Measurements from ENCODE around the gene TMLHE. TPM values are rescaled to one million over a fixed set of nuclear protein-coding genes. Genes with fewer than 3 reads are reported as not detected.
"Not testable (repeated sequence)": the region's sequence is repeated elsewhere in the genome, so short reads cannot be mapped to it uniquely, and the experiment has no call there.

Gene TMLHE
- total and polyA plus RNA-seq, 2 experiments from 2014 or later = 9.6 to 10.1 TPM

- Histone ChIP-seq H3K27ac (ENCODE audit: low read depth) (no peak overlapping the region), H3K79me2 (replicated peaks; ENCODE audit: insufficient read depth) (no peaks in the 10 kb centered on the region), H3K4me1 (ENCODE audit: insufficient read depth) (0 out of 2 replicates have a peak, but pooled peaks cover 5% of the 10 kb centered on the region), H3K4me2 (no peak overlapping the region), H3K36me3 (ENCODE audit: insufficient read depth) (no peaks in the 10 kb centered on the region), H4K20me1 (replicated peaks; ENCODE audit: insufficient read depth) (no peaks in the 10 kb centered on the region), H3K9me2 (ENCODE audit: insufficient read depth) (no peaks in the 10 kb centered on the region), H3K27me3 (ENCODE audit: insufficient read depth) (no peaks in the 10 kb centered on the region), H2AFZ (no peak overlapping the region), H3K4me3 (no peak overlapping the region), H3F3A (replicated peaks; ENCODE audit: low read depth) (no peaks in the 10 kb centered on the region)
- ATAC-seq (no peak), DNase-seq (ENCODE audit: low spot score) (no peak)
- Mint-ChIP-seq H3K9me3 (peaks cover 7% of the 10 kb centered on the region; the same call in 1 of the 3 replicates), H3K4me3 (no peak overlapping the region), H3K27me3 (ENCODE audit: insufficient read depth, low read depth, poor library complexity) (peaks cover 1% of the 10 kb centered on the region), H3K4me1 (peaks cover 14% of the 10 kb centered on the region; the same call in 2 of the 3 replicates), H3K36me3 (ENCODE audit: low read depth) (no peaks in the 10 kb centered on the region), H3K27ac (no peak overlapping the region)
- TF ChIP-seq POLR2AphosphoS5 (IDR thresholded peaks at IDR 0.05; ENCODE audit: low read depth) (no peak), EZH2 (IDR thresholded peaks at IDR 0.05; ENCODE audit: low read depth, unreplicated experiment) (no peak), CREB1 (CRISPR knock-in tag; IDR thresholded peaks at IDR 0.05; ENCODE audit: low read depth) (no peak), STAT1 (IDR thresholded peaks at IDR 0.05; ENCODE audit: unreplicated experiment) (no peak), ZNF331 (CRISPR knock-in tag; IDR thresholded peaks at IDR 0.05; ENCODE audit: low read depth) (no peak)
Measured at GRCh38 chrX:155637714-155638113, 25.0 kb upstream of the TMLHE start.

GRCh38 chrX:155635019-155635418, 22.3 kb upstream of the TMLHE start:
- H3K27ac Mint-ChIP-seq; H2AFZ ChIP-seq; H3K27me3 ChIP-seq (ENCODE audit: insufficient read depth); H3K4me2 ChIP-seq; H3K4me1 Mint-ChIP-seq; H3K4me3 Mint-ChIP-seq; H4K20me1 ChIP-seq (replicated peaks; ENCODE audit: insufficient read depth); H3F3A ChIP-seq (replicated peaks; ENCODE audit: low read depth); H3K27me3 Mint-ChIP-seq (ENCODE audit: insufficient read depth, low read depth, poor library complexity); DNase-seq (ENCODE audit: low spot score); H3K27ac ChIP-seq (ENCODE audit: low read depth); H3K36me3 ChIP-seq (ENCODE audit: insufficient read depth); H3K4me3 ChIP-seq; ATAC-seq; H3K4me1 ChIP-seq (ENCODE audit: insufficient read depth); H3K9me3 Mint-ChIP-seq; H3K9me2 ChIP-seq (ENCODE audit: insufficient read depth); H3K79me2 ChIP-seq (replicated peaks; ENCODE audit: insufficient read depth); H3K36me3 Mint-ChIP-seq (ENCODE audit: low read depth): not testable (repeated sequence)

GRCh38 chrX:155632431-155633100, 19.8 kb upstream of the TMLHE start:
- TF ChIP-seq STAT1 (IDR thresholded peaks at IDR 0.05; ENCODE audit: unreplicated experiment) = no peak
- no peak for TF ChIP-seq EZH2 (IDR thresholded peaks at IDR 0.05; ENCODE audit: low read depth, unreplicated experiment)
- no peaks in the 10 kb centered on the region for H4K20me1 ChIP-seq (replicated peaks; ENCODE audit: insufficient read depth)
- Mint-ChIP-seq H3K4me3 (no peak overlapping the region), H3K27ac (no peak overlapping the region), H3K27me3 (ENCODE audit: insufficient read depth, low read depth, poor library complexity) (peaks cover 2% of the 10 kb centered on the region), H3K9me3 (peaks cover 12% of the 10 kb centered on the region; the same call in 2 of the 3 replicates), H3K36me3 (ENCODE audit: low read depth) (no peaks in the 10 kb centered on the region), H3K4me1 (peaks cover 3% of the 10 kb centered on the region; the same call in 2 of the 3 replicates)
- 0 out of 2 replicates have a peak, but pooled peaks cover 3% of the 10 kb centered on the region for H3K4me1 ChIP-seq (ENCODE audit: insufficient read depth)
- H3K27ac ChIP-seq (ENCODE audit: low read depth) = no peak overlapping the region
- no peak for DNase-seq (ENCODE audit: low spot score)
- H2AFZ ChIP-seq = no peak overlapping the region
- H3K4me2 ChIP-seq = no peak overlapping the region
- no peaks in the 10 kb centered on the region for H3K9me2 ChIP-seq (ENCODE audit: insufficient read depth)
- H3K4me3 ChIP-seq = no peak overlapping the region
- ATAC-seq = no peak
- no peaks in the 10 kb centered on the region for H3K27me3 ChIP-seq (ENCODE audit: insufficient read depth)
- no peaks in the 10 kb centered on the region for H3K36me3 ChIP-seq (ENCODE audit: insufficient read depth)
- H3F3A ChIP-seq (replicated peaks; ENCODE audit: low read depth) = no peaks in the 10 kb centered on the region
- no peaks in the 10 kb centered on the region for H3K79me2 ChIP-seq (replicated peaks; ENCODE audit: insufficient read depth)

- not testable (repeated sequence) for H3K4me1 Mint-ChIP-seq; H3K4me2 ChIP-seq; H3K27ac Mint-ChIP-seq; H3K9me3 Mint-ChIP-seq; ATAC-seq; H4K20me1 ChIP-seq (replicated peaks; ENCODE audit: insufficient read depth); H3K36me3 ChIP-seq (ENCODE audit: insufficient read depth); H3K27ac ChIP-seq (ENCODE audit: low read depth); H3K79me2 ChIP-seq (replicated peaks; ENCODE audit: insufficient read depth); H3K27me3 ChIP-seq (ENCODE audit: insufficient read depth); H3F3A ChIP-seq (replicated peaks; ENCODE audit: low read depth); DNase-seq (ENCODE audit: low spot score); H3K4me3 Mint-ChIP-seq; H2AFZ ChIP-seq; H3K4me1 ChIP-seq (ENCODE audit: insufficient read depth); H3K4me3 ChIP-seq; H3K36me3 Mint-ChIP-seq (ENCODE audit: low read depth); H3K27me3 Mint-ChIP-seq (ENCODE audit: insufficient read depth, low read depth, poor library complexity); H3K9me2 ChIP-seq (ENCODE audit: insufficient read depth)
Measured at GRCh38 chrX:155620110-155620509, 7.4 kb upstream of the TMLHE start.

All from GM23338 (cell line).